Measurements from ENCODE around the gene MRPL27. TPM values are rescaled to one million over a fixed set of nuclear protein-coding genes. Genes with fewer than 3 reads are reported as not detected.

Gene MRPL27
- total and polyA plus RNA-seq, 2 donors from 2014 or later, result 54.0 to 227 TPM

DNA sequence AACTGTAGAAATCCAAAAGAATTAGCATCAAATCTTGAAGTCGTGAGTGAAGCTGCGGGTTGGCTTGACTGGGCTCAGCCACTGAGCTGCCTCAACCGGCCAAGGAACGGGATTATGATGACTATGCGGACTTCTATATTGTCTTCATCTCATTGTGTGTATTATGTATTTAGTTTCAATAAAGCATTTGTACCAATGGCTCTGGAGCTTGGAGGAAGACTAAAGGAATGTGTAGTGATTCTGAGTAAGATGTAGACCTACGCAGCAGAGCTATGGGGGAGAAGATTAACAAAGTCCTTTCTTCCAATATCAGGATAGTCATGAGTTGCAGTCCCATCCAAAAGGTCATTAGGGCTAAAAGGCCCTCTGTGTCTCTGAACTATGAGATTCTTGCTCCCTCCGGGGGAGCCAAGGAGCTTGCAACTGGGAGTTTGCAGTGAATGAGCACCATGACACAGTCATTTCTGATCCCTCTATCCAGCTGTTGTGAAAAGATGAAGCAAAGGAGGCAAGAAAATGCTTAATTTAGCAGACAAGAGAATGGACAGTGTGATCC is 8.4 kb upstream of the MRPL27 start:
- TF ChIP-seq, protein P1, sequence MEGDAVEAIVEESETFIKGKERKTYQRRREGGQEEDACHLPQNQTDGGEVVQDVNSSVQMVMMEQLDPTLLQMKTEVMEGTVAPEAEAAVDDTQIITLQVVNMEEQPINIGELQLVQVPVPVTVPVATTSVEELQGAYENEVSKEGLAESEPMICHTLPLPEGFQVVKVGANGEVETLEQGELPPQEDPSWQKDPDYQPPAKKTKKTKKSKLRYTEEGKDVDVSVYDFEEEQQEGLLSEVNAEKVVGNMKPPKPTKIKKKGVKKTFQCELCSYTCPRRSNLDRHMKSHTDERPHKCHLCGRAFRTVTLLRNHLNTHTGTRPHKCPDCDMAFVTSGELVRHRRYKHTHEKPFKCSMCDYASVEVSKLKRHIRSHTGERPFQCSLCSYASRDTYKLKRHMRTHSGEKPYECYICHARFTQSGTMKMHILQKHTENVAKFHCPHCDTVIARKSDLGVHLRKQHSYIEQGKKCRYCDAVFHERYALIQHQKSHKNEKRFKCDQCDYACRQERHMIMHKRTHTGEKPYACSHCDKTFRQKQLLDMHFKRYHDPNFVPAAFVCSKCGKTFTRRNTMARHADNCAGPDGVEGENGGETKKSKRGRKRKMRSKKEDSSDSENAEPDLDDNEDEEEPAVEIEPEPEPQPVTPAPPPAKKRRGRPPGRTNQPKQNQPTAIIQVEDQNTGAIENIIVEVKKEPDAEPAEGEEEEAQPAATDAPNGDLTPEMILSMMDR (IDR thresholded peaks at IDR 0.05; ENCODE audit: borderline replicate concordance, extremely low read depth, insufficient read depth), result no peak
- Histone ChIP-seq H3K4me1 (ENCODE audit: control insufficient read depth in 2 of 3, insufficient read depth in 2 of 3, low read depth in 1 of 3, low read length in 3 of 3) (no peaks in the 10 kb centered on the region), H3K9ac (ENCODE audit: low read length in 3 of 3) (no peak overlapping the region), H3K4me3 (ENCODE audit: low read length in 3 of 3) (no peak overlapping the region), H3K36me3 (ENCODE audit: control insufficient read depth in 2 of 3, insufficient read depth in 3 of 3, low read length in 3 of 3) (peaks cover 1 to 42% (median 19%) of the 10 kb centered on the region in 3 donors), H3K27ac (ENCODE audit: low read depth in 2 of 2, low read length in 2 of 2) (no peak overlapping the region), H3K9me3 (ENCODE audit: control insufficient read depth in 2 of 3, insufficient read depth in 1 of 3, low read length in 3 of 3) (no peaks in the 10 kb centered on the region), H3K27me3 (ENCODE audit: control insufficient read depth, insufficient read depth, low read length) (no peaks in the 10 kb centered on the region)
- DNase-seq (no peak), FAIRE-seq (no peak)
- intact Hi-C loops (cut with DNase I), result no loop called here

DNA sequence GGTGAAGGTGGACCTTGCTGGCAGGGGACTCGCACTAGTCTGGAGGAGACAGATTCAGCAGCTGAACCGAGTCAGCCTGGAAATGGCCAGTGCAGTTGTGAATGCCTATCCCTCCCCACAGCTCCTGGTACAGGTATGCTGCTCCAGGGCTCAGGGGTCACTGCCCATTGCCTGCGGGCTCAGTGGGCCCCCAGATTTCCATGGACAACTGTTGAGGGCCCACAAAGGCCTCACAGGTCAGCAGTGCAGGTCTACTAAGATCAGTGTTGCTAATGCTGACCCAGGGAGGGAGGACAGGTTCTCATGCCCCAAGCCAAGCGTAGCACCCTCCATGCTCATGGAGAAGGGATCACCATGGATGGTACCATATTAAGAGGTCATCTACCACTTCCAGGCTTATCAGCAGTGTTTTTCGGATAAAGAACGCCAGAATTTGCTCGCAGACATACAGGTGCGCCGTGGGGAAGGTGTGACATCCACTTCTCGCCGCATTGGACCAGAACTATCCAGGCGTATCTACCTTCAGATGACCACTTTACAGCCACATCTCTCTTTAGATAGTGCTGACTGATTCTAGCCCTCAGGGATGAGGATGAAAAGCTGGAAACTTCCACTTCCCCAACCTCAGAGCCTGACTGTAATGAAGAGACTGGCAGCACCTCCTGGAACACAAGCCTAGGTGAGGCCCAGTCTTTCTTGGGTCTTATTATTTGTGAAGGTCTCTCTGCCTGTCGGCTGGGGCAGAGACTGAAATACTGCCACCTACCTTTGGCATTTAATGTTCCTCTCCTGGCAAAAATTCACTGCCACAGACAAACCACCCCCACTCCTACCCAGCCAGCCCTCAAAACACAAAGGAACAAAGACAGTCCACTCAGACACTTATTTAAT is 7.6 kb upstream of the MRPL27 start:
- Histone ChIP-seq H3K9me3 (ENCODE audit: control insufficient read depth in 2 of 3, insufficient read depth in 1 of 3, low read length in 3 of 3) (no peaks in the 10 kb centered on the region), H3K4me3 (ENCODE audit: low read length in 3 of 3) (no peak overlapping the region), H3K4me1 (ENCODE audit: control insufficient read depth in 2 of 3, insufficient read depth in 2 of 3, low read depth in 1 of 3, low read length in 3 of 3) (no peaks in the 10 kb centered on the region), H3K27ac (ENCODE audit: low read depth in 2 of 2, low read length in 2 of 2) (no peak overlapping the region), H3K27me3 (ENCODE audit: control insufficient read depth, insufficient read depth, low read length) (no peaks in the 10 kb centered on the region), H3K9ac (ENCODE audit: low read length in 3 of 3) (no peak overlapping the region), H3K36me3 (ENCODE audit: control insufficient read depth in 2 of 3, insufficient read depth in 3 of 3, low read length in 3 of 3) (peaks cover 0 to 34% (median 17%) of the 10 kb centered on the region in 3 donors)
- intact Hi-C loops (cut with DNase I), result no loop called here
- DNase-seq, result no peak
- no peak for FAIRE-seq
- TF ChIP-seq, protein P1 (IDR thresholded peaks at IDR 0.05; ENCODE audit: borderline replicate concordance, extremely low read depth, insufficient read depth), result no peak

DNA sequence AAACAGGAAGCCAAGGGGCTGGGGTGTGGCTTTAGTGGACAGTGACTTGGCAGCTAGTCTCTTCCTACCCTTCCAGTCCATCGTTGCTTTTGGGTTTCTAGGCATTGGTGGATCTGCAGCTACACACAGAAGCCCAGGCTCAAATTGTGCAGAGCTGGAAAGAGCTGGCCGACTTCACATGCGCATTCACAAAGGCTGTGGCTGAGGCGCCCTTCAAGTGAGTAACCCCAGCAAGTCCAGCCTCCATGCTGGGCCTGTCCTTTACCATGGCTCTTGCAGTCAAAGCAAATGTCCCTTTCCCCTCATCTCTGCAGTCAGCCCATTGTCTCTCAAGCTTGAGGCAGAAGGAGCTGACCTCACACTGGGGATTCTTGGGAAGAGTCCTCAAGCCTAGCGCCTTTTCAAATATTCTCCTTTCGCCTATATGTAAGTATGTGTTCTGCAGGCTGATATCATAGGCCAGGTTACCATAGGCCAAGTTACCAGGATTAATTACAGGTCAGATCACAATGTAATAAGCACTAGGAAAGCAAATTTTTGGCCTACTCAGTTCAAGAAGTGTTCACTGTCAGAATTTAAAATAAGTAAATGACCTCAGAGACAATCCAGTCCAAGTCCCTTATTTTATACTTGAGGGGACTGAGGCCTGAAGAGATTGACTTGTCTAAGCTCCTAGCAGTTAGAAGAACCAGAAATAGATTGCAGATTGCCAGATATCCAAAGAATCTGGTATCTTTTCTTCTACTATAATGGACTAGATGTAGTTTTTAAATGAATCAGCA is 6.6 kb upstream of the MRPL27 start:
- no peaks in the 10 kb centered on the region for H3K9me3 ChIP-seq (ENCODE audit: control insufficient read depth in 2 of 3, insufficient read depth in 1 of 3, low read length in 3 of 3)
- TF ChIP-seq, protein P1 (IDR thresholded peaks at IDR 0.05; ENCODE audit: borderline replicate concordance, extremely low read depth, insufficient read depth), result no peak
- H3K36me3 ChIP-seq (ENCODE audit: control insufficient read depth in 2 of 3, insufficient read depth in 3 of 3, low read length in 3 of 3), result peaks cover 0 to 26% (median 12%) of the 10 kb centered on the region in 3 donors
- H3K27me3 ChIP-seq (ENCODE audit: control insufficient read depth, insufficient read depth, low read length), result no peaks in the 10 kb centered on the region
- no peak overlapping the region for H3K9ac ChIP-seq (ENCODE audit: low read length in 3 of 3)
- no peak overlapping the region for H3K4me3 ChIP-seq (ENCODE audit: low read length in 3 of 3)
- intact Hi-C loops (cut with DNase I), result no loop called here
- H3K4me1 ChIP-seq (ENCODE audit: control insufficient read depth in 2 of 3, insufficient read depth in 2 of 3, low read depth in 1 of 3, low read length in 3 of 3), result no peaks in the 10 kb centered on the region
- FAIRE-seq (no peak), DNase-seq (no peak)
- no peak overlapping the region for H3K27ac ChIP-seq (ENCODE audit: low read depth in 2 of 2, low read length in 2 of 2)

All from kidney (tissue), 14 donors.